GM18868 (cell line): Measurements from ENCODE around the gene MAOB.

ENCODE experiments used
- ATAC-seq: cut with Tn5 transposase; IDR thresholded peaks from one replicate; pipeline ENCODE4 v1.9.1; 2021; ENCODE audit warnings: mild to moderate bottlenecking, moderate library complexity; ENCODE audit not compliant: unreplicated experiment

The MAOB gene

GRCh38 chrX:43718081-43718480 lies 164.2 kb downstream of the MAOB start:
- no peak for ATAC-seq

GRCh38 chrX:43717161-43717560 lies 165.1 kb downstream of the MAOB start:
- no peak for ATAC-seq

- ATAC-seq = no peak
Measured at GRCh38 chrX:43716696-43717095, 165.6 kb downstream of the MAOB start.
